Prostate gland (tissue), 2 donors: ENCODE results near the gene RABAC1. TPM values are rescaled to one million over a fixed set of nuclear protein-coding genes. Genes with fewer than 3 reads are reported as not detected.

Source experiments
- DNase-seq: peaks from one replicate; pipeline ENCODE4 v3.0.0-alpha.2; 2019; ENCODE audit warnings: low spot score
- H3K27ac ChIP-seq, 2 donors: fragments of 200-600 bp; sonication (generic); 2 replicates each; pipeline ENCODE4 v1.5.1; 2017 to 2019
- H3K27me3 ChIP-seq: fragments of 200-600 bp; sonication (generic); replicated peaks from 2 replicates; pipeline ENCODE4 v1.5.1; 2019; ENCODE audit not compliant: insufficient read depth
- H3K36me3 ChIP-seq, 2 donors: fragments of 200-600 bp; sonication (generic); 1 replicate in 1 of 2; 2 replicates in 1 of 2; pipeline versions ENCODE4 v1.5.1 to v1.8.1; 2017 to 2019
- H3K4me1 ChIP-seq: fragments of 200-600 bp; sonication (generic); replicated peaks from 2 replicates; pipeline ENCODE4 v1.5.1; 2019
- H3K4me3 ChIP-seq, 2 donors: fragments of 200-600 bp; sonication (generic); 2 replicates each; pipeline ENCODE4 v1.5.1; 2017 to 2019
- H3K9me3 ChIP-seq: fragments of 200-600 bp; sonication (generic); 2 replicates; pipeline ENCODE4 v1.5.1; 2017
- POLR2A ChIP-seq: fragments of 450-650 bp; IDR thresholded peaks from one replicate; pipeline ENCODE4 v1.6.1; 2016; ENCODE audit warnings: antibody characterized with exemption, mild to moderate bottlenecking
- POLR2AphosphoS5 ChIP-seq: sonication (generic); formaldehyde crosslinking; IDR thresholded peaks from one replicate; pipeline ENCODE4 v1.6.1; 2017; ENCODE audit warnings: antibody characterized with exemption
- WGBS: methylation state at CpG from one replicate; pipeline ENCODE4 v1.1.5; 2018; 5-methylcytosine and 5-hydroxymethylcytosine counted together
- intact Hi-C: fragments of 100-400 bp; cut with DNase I; formaldehyde crosslinking; loops from one replicate; pipeline ENCODE4 v1.14.2; 2022
- total RNA-seq, 2 donors: library from RNA; depleted of rRNA; stranded (reverse); fragments of >200 nt; gene quantifications; one replicate each; pipeline ENCODE4 v1.1.0, GENCODE V29; 2016
- TF ChIP-seq, protein P1 (sequence below), 4 experiments: fragments of 200-600 bp in 2 of 4; fragments of 450-650 bp in 2 of 4; sonication (generic) in 2 of 4; IDR thresholded peaks; 1 replicate in 3 of 4; 2 replicates in 1 of 4; pipeline ENCODE4 v1.5.1; 2016 to 2019; ENCODE audit warnings: antibody characterized with exemption in 4 of 4, mild to moderate bottlenecking in 2 of 4, moderate library complexity in 2 of 4

The RABAC1 gene
- total RNA-seq, 2 donors from 2014 or later: 153 to 168 TPM

DNA sequence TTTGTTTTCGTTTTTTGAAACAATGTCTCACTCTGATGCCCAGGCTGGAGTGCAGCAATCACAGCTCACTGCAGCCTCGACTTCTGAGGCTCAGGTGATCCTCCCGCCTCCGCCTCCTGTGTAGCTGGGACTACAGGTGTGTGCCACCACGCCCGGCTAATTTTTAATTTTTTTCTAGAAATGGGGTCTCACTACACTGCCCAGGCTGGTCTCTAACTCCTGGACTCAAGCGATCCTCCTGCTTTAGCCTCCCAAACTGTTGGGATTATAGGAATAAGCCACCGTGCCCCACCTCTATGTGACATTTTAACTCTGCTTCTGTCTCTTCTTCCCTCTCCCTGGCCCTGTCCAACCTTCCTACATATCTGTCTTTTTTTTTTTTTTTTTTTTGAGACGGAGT lies 29.8 kb upstream of the RABAC1 start:
- no peak for TF ChIP-seq POLR2AphosphoS5
- no peak for TF ChIP-seq POLR2A
- TF ChIP-seq, protein P1, sequence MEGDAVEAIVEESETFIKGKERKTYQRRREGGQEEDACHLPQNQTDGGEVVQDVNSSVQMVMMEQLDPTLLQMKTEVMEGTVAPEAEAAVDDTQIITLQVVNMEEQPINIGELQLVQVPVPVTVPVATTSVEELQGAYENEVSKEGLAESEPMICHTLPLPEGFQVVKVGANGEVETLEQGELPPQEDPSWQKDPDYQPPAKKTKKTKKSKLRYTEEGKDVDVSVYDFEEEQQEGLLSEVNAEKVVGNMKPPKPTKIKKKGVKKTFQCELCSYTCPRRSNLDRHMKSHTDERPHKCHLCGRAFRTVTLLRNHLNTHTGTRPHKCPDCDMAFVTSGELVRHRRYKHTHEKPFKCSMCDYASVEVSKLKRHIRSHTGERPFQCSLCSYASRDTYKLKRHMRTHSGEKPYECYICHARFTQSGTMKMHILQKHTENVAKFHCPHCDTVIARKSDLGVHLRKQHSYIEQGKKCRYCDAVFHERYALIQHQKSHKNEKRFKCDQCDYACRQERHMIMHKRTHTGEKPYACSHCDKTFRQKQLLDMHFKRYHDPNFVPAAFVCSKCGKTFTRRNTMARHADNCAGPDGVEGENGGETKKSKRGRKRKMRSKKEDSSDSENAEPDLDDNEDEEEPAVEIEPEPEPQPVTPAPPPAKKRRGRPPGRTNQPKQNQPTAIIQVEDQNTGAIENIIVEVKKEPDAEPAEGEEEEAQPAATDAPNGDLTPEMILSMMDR (IDR thresholded peaks at IDR 0.05): no peak
- 85% methylated on average over 9 of the region's 9 CpGs for WGBS
- H3K4me3 ChIP-seq: no peak overlapping the region
- intact Hi-C loops: no loop called here
- no peaks in the 10 kb centered on the region for H3K36me3 ChIP-seq
- H3K27me3 ChIP-seq: peaks cover 10% of the 10 kb centered on the region
- H3K9me3 ChIP-seq: no peaks in the 10 kb centered on the region
- no peaks in the 10 kb centered on the region for H3K4me1 ChIP-seq
- H3K27ac ChIP-seq: no peak overlapping the region
- DNase-seq: no peak

DNA sequence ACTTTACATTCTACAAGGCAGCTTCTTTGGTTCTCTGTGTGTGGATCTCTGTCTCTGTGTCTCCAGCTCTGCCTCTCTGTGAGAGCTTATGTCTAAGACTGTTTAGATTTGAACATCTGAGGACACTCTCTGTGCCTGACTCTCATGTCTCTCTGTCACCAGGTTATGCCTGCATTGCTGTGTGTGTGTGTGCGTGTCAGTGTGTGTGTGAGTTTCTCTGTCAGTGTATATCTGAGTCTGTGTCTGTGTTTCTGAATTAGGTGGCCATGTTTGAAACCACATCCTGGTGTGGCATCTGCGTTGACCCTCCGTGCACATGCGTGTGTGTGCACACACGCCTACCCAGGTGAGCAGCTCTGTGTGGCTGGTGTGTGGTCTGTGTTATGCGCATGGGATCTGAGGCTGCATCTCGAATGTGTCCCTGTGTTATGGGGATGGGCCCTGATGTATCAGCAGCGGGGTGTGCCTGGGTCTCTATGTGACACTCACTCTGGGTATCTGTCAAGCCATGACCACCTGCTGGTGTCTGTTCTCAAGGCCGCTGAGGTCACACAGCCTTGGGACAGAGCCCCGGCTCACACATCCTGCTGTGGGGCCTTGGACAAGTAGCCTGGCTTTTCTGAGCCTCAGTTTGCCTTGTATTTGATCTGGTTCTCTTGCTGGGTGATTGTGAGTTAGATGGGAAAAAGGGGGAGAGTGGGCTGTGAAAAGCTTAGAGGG lies 28.2 kb upstream of the RABAC1 start:
- H3K36me3 ChIP-seq: no peaks in the 10 kb centered on the region
- no peak overlapping the region for H3K27ac ChIP-seq
- WGBS: 86% methylated on average over 10 of the region's 10 CpGs
- H3K4me1 ChIP-seq: no peaks in the 10 kb centered on the region
- TF ChIP-seq, protein P1 (IDR thresholded peaks at IDR 0.05): no peak
- TF ChIP-seq POLR2A (no peak), POLR2AphosphoS5 (no peak)
- peaks cover 10% of the 10 kb centered on the region for H3K27me3 ChIP-seq
- DNase-seq: no peak
- intact Hi-C loops: no loop called here
- H3K4me3 ChIP-seq: no peak overlapping the region
- no peaks in the 10 kb centered on the region for H3K9me3 ChIP-seq

DNA sequence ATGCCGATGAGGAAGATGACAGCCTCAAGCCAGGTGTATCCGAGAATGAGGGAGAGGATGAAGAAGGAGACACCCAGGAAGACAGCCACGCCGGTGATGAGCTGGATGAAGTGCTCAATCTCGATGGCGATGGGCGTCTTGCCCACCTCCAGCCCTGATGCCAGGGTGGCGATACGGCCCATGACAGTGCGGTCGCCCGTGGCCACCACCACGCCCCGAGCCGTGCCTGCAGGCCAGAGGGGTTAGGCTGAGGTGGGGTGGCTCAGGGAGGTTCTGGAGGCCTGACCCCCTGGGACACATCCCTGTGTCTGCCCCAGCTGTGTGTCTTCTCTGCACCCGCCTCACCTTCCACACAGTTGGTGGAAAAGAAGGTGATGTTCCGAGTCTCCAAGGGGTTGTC lies 25.8 kb upstream of the RABAC1 start:
- Histone ChIP-seq H3K27me3 (no peaks in the 10 kb centered on the region), H3K4me3 (no peak overlapping the region), H3K9me3 (no peaks in the 10 kb centered on the region), H3K4me1 (no peaks in the 10 kb centered on the region), H3K27ac (no peak overlapping the region), H3K36me3 (no peaks in the 10 kb centered on the region)
- no peak for DNase-seq
- intact Hi-C loops: no loop called here
- TF ChIP-seq, protein P1 (IDR thresholded peaks at IDR 0.05): no peak
- no peak for TF ChIP-seq POLR2A
- TF ChIP-seq POLR2AphosphoS5: no peak
- 84% methylated on average over 17 of the region's 17 CpGs for WGBS

DNA sequence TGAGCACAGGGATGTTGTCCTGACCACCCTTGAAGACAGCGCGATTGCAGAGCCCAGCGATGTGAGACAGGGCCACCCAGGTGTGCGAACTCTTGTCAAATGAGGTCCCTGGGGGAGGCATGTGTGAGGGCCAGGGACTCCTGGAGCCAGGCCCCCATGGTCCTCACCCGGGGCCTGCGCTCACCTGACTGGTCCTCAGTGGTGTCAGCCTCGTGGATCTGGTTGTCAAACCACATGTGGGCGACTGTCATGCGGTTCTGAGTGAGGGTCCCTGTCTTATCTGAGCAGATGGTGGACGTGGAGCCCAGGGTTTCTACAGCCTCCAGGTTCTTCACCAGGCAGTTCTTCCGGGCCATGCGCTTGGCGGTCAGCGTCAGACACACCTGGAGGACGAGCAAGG lies 22.6 kb upstream of the RABAC1 start:
- no peaks in the 10 kb centered on the region for H3K27me3 ChIP-seq
- H3K9me3 ChIP-seq: no peaks in the 10 kb centered on the region
- no peak for DNase-seq
- WGBS: 81% methylated on average over 15 of the region's 15 CpGs
- intact Hi-C loops: no loop called here
- TF ChIP-seq POLR2AphosphoS5 (no peak), POLR2A (no peak)
- TF ChIP-seq, protein P1 (IDR thresholded peaks at IDR 0.05): no peak
- no peak overlapping the region for H3K4me3 ChIP-seq
- no peaks in the 10 kb centered on the region for H3K36me3 ChIP-seq
- no peak overlapping the region for H3K27ac ChIP-seq
- no peaks in the 10 kb centered on the region for H3K4me1 ChIP-seq

DNA sequence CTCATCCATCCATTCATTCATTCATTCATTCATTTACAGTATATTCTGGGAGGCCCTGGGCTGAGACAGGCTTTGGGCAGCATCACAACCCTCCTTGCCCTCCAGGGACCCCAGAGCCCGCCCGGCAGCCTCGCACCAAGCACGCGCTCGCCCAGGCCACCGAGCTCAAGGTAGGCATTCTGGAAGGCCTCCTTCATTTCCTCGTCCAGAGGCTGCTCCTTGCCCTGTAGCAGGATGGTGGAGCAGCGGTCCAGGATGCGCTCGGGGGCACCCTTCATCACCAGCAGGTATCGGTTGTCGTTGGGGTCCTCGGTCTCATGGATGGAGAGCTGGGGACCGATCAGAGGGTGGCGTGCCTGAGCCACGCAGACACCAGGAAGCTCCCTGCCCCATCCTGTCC lies 19.3 kb upstream of the RABAC1 start:
- H3K27me3 ChIP-seq: no peaks in the 10 kb centered on the region
- no peaks in the 10 kb centered on the region for H3K9me3 ChIP-seq
- WGBS: 87% methylated on average over 17 of the region's 17 CpGs
- no peak overlapping the region for H3K27ac ChIP-seq
- DNase-seq: no peak
- H3K4me1 ChIP-seq: no peaks in the 10 kb centered on the region
- intact Hi-C loops: no loop called here
- TF ChIP-seq POLR2AphosphoS5 (no peak), POLR2A (no peak)
- TF ChIP-seq, protein P1 (IDR thresholded peaks at IDR 0.05): no peak
- H3K36me3 ChIP-seq: no peaks in the 10 kb centered on the region
- no peak overlapping the region for H3K4me3 ChIP-seq
